ENCODE data around the gene DGKI. TPM values are rescaled to one million over a fixed set of nuclear protein-coding genes. Genes with fewer than 3 reads are reported as not detected.

DGKI gene
- total RNA-seq, 1 experiment from 2014 or later, result not detected

- no peaks in the 10 kb centered on the region for H4K20me1 ChIP-seq (ENCODE audit: insufficient read depth, low read depth, low read length)
- no peak overlapping the region for H3K4me3 ChIP-seq (ENCODE audit: low read length)
- no peaks in the 10 kb centered on the region for H3K36me3 ChIP-seq (ENCODE audit: insufficient read depth, low read length)
- no peaks in the 10 kb centered on the region for H3K4me1 ChIP-seq (ENCODE audit: low read length)
- DNase-seq, result no peak
- no peak overlapping the region for H2AFZ ChIP-seq (ENCODE audit: low read length)
- no peaks in the 10 kb centered on the region for H3K79me2 ChIP-seq (ENCODE audit: low read length)
- H3K9me3 ChIP-seq (ENCODE audit: low read length), result no peaks in the 10 kb centered on the region
- H3K9me2 ChIP-seq (replicated peaks; ENCODE audit: insufficient read depth, low read length), result no peaks in the 10 kb centered on the region
- no peaks in the 10 kb centered on the region for H3K27me3 ChIP-seq (ENCODE audit: low read length)
- H3K9ac ChIP-seq (ENCODE audit: low read length), result no peak overlapping the region
- no peak overlapping the region for H3K27ac ChIP-seq (ENCODE audit: low read length)
- H3K4me2 ChIP-seq (ENCODE audit: low read depth, low read length, poor library complexity, severe bottlenecking), result no peak overlapping the region
Measured at GRCh38 chr7:137652721-137653120, 194.1 kb downstream of the DGKI start.

DNA sequence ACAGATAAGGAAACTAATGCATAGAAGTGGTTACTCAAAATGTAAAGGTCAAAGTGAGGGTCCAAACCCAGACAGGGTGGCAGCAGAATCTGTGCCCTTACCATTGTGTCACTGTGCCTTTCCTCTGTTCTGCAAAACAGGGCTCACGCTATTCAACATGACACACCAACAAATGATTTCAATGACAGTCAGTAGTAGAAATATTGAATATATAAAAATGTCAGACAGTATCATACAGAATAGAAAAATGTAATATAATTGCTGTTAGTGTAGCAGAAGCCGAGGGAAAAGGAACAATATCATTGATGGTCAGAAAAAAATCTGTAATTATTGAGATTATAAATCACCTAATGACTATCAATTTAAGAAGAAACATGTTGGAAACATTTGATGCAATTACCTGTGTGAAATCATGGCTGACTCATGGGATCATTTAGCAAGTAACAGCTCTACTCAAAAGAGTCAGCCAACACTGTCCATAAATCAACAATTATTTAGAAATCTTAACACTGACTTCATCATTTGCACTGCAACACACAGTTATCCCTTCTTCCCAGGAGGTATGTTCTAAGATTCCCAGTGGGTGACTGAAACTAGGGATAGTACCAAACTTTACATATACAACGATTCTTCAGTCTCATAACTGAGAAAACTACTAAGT is 198.7 kb downstream of the DGKI start:
- Histone ChIP-seq H3K9ac (ENCODE audit: low read length) (no peak overlapping the region), H3K27ac (ENCODE audit: low read length) (no peak overlapping the region), H3K27me3 (ENCODE audit: low read length) (no peaks in the 10 kb centered on the region), H3K36me3 (ENCODE audit: insufficient read depth, low read length) (no peaks in the 10 kb centered on the region), H3K4me2 (ENCODE audit: low read depth, low read length, poor library complexity, severe bottlenecking) (no peak overlapping the region), H3K4me3 (ENCODE audit: low read length) (no peak overlapping the region), H3K79me2 (ENCODE audit: low read length) (no peaks in the 10 kb centered on the region), H3K9me2 (replicated peaks; ENCODE audit: insufficient read depth, low read length) (no peaks in the 10 kb centered on the region), H2AFZ (ENCODE audit: low read length) (no peak overlapping the region), H4K20me1 (ENCODE audit: insufficient read depth, low read depth, low read length) (no peaks in the 10 kb centered on the region), H3K9me3 (ENCODE audit: low read length) (no peaks in the 10 kb centered on the region), H3K4me1 (ENCODE audit: low read length) (no peaks in the 10 kb centered on the region)
- DNase-seq, result no peak

DNA sequence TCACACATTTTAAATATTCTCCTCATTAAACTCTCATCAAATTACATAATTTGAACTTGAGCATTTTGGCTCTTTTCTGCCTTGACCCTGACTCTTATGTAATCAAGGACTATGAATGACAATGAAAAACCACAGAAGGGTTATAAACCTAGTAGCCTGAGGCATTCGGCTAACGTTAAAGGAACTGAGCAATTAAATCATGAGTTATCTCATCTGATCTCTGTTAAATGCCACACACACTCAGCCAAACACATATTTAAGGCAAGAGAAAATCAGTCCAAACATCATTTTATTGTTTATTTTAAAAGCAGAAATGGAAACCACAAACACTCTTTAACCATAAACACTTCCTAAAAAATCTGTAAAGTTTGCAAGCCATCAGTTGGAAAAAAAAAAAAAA is 204.3 kb downstream of the DGKI start:
- Histone ChIP-seq H3K79me2 (ENCODE audit: low read length) (no peaks in the 10 kb centered on the region), H3K4me2 (ENCODE audit: low read depth, low read length, poor library complexity, severe bottlenecking) (no peak overlapping the region), H4K20me1 (ENCODE audit: insufficient read depth, low read depth, low read length) (no peaks in the 10 kb centered on the region), H3K9me2 (replicated peaks; ENCODE audit: insufficient read depth, low read length) (no peaks in the 10 kb centered on the region), H2AFZ (ENCODE audit: low read length) (no peak overlapping the region), H3K9ac (ENCODE audit: low read length) (no peak overlapping the region), H3K27me3 (ENCODE audit: low read length) (no peaks in the 10 kb centered on the region), H3K27ac (ENCODE audit: low read length) (no peak overlapping the region), H3K4me3 (ENCODE audit: low read length) (no peak overlapping the region), H3K36me3 (ENCODE audit: insufficient read depth, low read length) (no peaks in the 10 kb centered on the region), H3K9me3 (ENCODE audit: low read length) (no peaks in the 10 kb centered on the region), H3K4me1 (ENCODE audit: low read length) (no peaks in the 10 kb centered on the region)
- no peak for DNase-seq

GRCh38 chr7:137642031-137642430 is 204.7 kb downstream of the DGKI start:
- Histone ChIP-seq H2AFZ (ENCODE audit: low read length) (no peak overlapping the region), H3K9me3 (ENCODE audit: low read length) (no peaks in the 10 kb centered on the region), H3K4me1 (ENCODE audit: low read length) (no peaks in the 10 kb centered on the region), H3K9me2 (replicated peaks; ENCODE audit: insufficient read depth, low read length) (no peaks in the 10 kb centered on the region), H3K79me2 (ENCODE audit: low read length) (no peaks in the 10 kb centered on the region), H4K20me1 (ENCODE audit: insufficient read depth, low read depth, low read length) (no peaks in the 10 kb centered on the region), H3K4me2 (ENCODE audit: low read depth, low read length, poor library complexity, severe bottlenecking) (no peak overlapping the region), H3K27ac (ENCODE audit: low read length) (no peak overlapping the region), H3K36me3 (ENCODE audit: insufficient read depth, low read length) (no peaks in the 10 kb centered on the region), H3K27me3 (ENCODE audit: low read length) (no peaks in the 10 kb centered on the region), H3K4me3 (ENCODE audit: low read length) (no peak overlapping the region), H3K9ac (ENCODE audit: low read length) (no peak overlapping the region)
- no peak for DNase-seq

- Histone ChIP-seq H2AFZ (ENCODE audit: low read length) (no peak overlapping the region), H3K79me2 (ENCODE audit: low read length) (no peaks in the 10 kb centered on the region), H3K4me1 (ENCODE audit: low read length) (no peaks in the 10 kb centered on the region), H3K9me3 (ENCODE audit: low read length) (no peaks in the 10 kb centered on the region), H3K9me2 (replicated peaks; ENCODE audit: insufficient read depth, low read length) (no peaks in the 10 kb centered on the region), H3K36me3 (ENCODE audit: insufficient read depth, low read length) (no peaks in the 10 kb centered on the region), H3K27ac (ENCODE audit: low read length) (no peak overlapping the region), H3K9ac (ENCODE audit: low read length) (no peak overlapping the region), H3K4me3 (ENCODE audit: low read length) (no peak overlapping the region), H3K4me2 (ENCODE audit: low read depth, low read length, poor library complexity, severe bottlenecking) (no peak overlapping the region), H3K27me3 (ENCODE audit: low read length) (no peaks in the 10 kb centered on the region), H4K20me1 (ENCODE audit: insufficient read depth, low read depth, low read length) (no peaks in the 10 kb centered on the region)
- no peak for DNase-seq
Measured at GRCh38 chr7:137636376-137636775, 210.4 kb downstream of the DGKI start.

DNA sequence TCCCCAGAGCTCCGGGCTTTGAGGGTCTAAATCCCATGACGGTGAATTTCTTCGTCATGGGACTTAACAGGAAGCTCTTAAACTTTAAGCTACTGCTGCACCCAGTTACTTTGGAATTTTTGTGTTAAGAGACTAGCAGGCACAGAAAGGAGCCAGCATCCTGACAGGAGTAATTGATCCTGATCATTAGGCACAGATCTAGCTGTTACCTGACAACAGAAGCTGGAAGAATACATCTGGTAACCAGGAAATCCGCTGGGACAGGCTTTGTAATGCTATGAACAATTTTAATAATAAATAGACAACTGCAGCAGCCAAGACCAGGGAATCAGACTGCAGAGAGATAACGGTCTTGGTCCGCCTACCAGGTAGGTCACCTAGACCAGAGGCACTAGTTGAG is 210.9 kb downstream of the DGKI start:
- Histone ChIP-seq H3K27ac (ENCODE audit: low read length) (no peak overlapping the region), H3K79me2 (ENCODE audit: low read length) (no peaks in the 10 kb centered on the region), H3K9me2 (replicated peaks; ENCODE audit: insufficient read depth, low read length) (no peaks in the 10 kb centered on the region), H3K4me3 (ENCODE audit: low read length) (no peak overlapping the region), H3K4me1 (ENCODE audit: low read length) (no peaks in the 10 kb centered on the region), H2AFZ (ENCODE audit: low read length) (no peak overlapping the region), H3K9ac (ENCODE audit: low read length) (no peak overlapping the region), H4K20me1 (ENCODE audit: insufficient read depth, low read depth, low read length) (no peaks in the 10 kb centered on the region), H3K27me3 (ENCODE audit: low read length) (no peaks in the 10 kb centered on the region), H3K36me3 (ENCODE audit: insufficient read depth, low read length) (no peaks in the 10 kb centered on the region), H3K9me3 (ENCODE audit: low read length) (no peaks in the 10 kb centered on the region), H3K4me2 (ENCODE audit: low read depth, low read length, poor library complexity, severe bottlenecking) (no peak overlapping the region)
- no peak for DNase-seq

GRCh38 chr7:137635132-137635531 is 211.6 kb downstream of the DGKI start:
- Histone ChIP-seq H3K9ac (ENCODE audit: low read length) (no peak overlapping the region), H3K27ac (ENCODE audit: low read length) (no peak overlapping the region), H4K20me1 (ENCODE audit: insufficient read depth, low read depth, low read length) (no peaks in the 10 kb centered on the region), H2AFZ (ENCODE audit: low read length) (no peak overlapping the region), H3K79me2 (ENCODE audit: low read length) (no peaks in the 10 kb centered on the region), H3K4me1 (ENCODE audit: low read length) (no peaks in the 10 kb centered on the region), H3K9me2 (replicated peaks; ENCODE audit: insufficient read depth, low read length) (no peaks in the 10 kb centered on the region), H3K36me3 (ENCODE audit: insufficient read depth, low read length) (no peaks in the 10 kb centered on the region), H3K9me3 (ENCODE audit: low read length) (no peaks in the 10 kb centered on the region), H3K4me3 (ENCODE audit: low read length) (no peak overlapping the region), H3K4me2 (ENCODE audit: low read depth, low read length, poor library complexity, severe bottlenecking) (no peak overlapping the region), H3K27me3 (ENCODE audit: low read length) (no peaks in the 10 kb centered on the region)
- DNase-seq, result no peak

GRCh38 chr7:137634356-137634755 is 212.4 kb downstream of the DGKI start:
- no peak overlapping the region for H3K9ac ChIP-seq (ENCODE audit: low read length)
- H2AFZ ChIP-seq (ENCODE audit: low read length), result no peak overlapping the region
- H3K4me3 ChIP-seq (ENCODE audit: low read length), result no peak overlapping the region
- no peak for DNase-seq
- no peaks in the 10 kb centered on the region for H3K36me3 ChIP-seq (ENCODE audit: insufficient read depth, low read length)
- H3K27ac ChIP-seq (ENCODE audit: low read length), result no peak overlapping the region
- no peaks in the 10 kb centered on the region for H3K27me3 ChIP-seq (ENCODE audit: low read length)
- H3K4me1 ChIP-seq (ENCODE audit: low read length), result no peaks in the 10 kb centered on the region
- H3K4me2 ChIP-seq (ENCODE audit: low read depth, low read length, poor library complexity, severe bottlenecking), result no peak overlapping the region
- H3K9me2 ChIP-seq (replicated peaks; ENCODE audit: insufficient read depth, low read length), result no peaks in the 10 kb centered on the region
- no peaks in the 10 kb centered on the region for H3K79me2 ChIP-seq (ENCODE audit: low read length)
- H4K20me1 ChIP-seq (ENCODE audit: insufficient read depth, low read depth, low read length), result no peaks in the 10 kb centered on the region
- H3K9me3 ChIP-seq (ENCODE audit: low read length), result no peaks in the 10 kb centered on the region

DNA sequence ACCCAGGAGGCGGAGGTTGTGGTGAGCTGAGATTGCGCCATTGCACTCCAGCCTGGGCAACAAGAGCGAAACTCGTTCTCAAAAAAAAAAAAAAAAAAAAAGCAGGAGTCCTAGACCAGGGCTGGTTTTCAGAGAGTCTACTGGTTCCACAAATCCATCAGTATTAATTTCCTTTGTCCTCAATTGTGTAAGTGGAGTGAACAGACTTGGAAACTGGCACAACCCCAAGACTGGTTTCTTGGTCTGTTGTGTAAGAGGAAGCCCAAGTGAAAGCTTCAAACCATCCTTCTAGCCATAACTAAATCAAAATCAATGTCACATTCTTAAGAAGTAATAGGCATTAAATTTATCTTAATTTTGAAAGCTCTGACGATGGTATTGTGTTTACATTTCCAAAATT is 213.6 kb downstream of the DGKI start:
- no peak overlapping the region for H2AFZ ChIP-seq (ENCODE audit: low read length)
- no peak overlapping the region for H3K4me2 ChIP-seq (ENCODE audit: low read depth, low read length, poor library complexity, severe bottlenecking)
- H3K79me2 ChIP-seq (ENCODE audit: low read length), result no peaks in the 10 kb centered on the region
- H3K27me3 ChIP-seq (ENCODE audit: low read length), result no peaks in the 10 kb centered on the region
- no peak for DNase-seq
- H3K9ac ChIP-seq (ENCODE audit: low read length), result no peak overlapping the region
- H3K27ac ChIP-seq (ENCODE audit: low read length), result no peak overlapping the region
- H3K4me3 ChIP-seq (ENCODE audit: low read length), result no peak overlapping the region
- no peaks in the 10 kb centered on the region for H4K20me1 ChIP-seq (ENCODE audit: insufficient read depth, low read depth, low read length)
- H3K9me2 ChIP-seq (replicated peaks; ENCODE audit: insufficient read depth, low read length), result no peaks in the 10 kb centered on the region
- no peaks in the 10 kb centered on the region for H3K4me1 ChIP-seq (ENCODE audit: low read length)
- no peaks in the 10 kb centered on the region for H3K9me3 ChIP-seq (ENCODE audit: low read length)
- H3K36me3 ChIP-seq (ENCODE audit: insufficient read depth, low read length), result no peaks in the 10 kb centered on the region

All from Karpas-422 (cell line).